Sigmoid colon (tissue), 4 donors: ENCODE data around the gene MAP2.

Experiments used
- CTCF ChIP-seq, 4 experiments: fragments of 450-650 bp in 3 of 4; fragments of 200-600 bp in 1 of 4; IDR thresholded peaks; one replicate each; pipeline ENCODE4 v1.5.1; 2016 to 2019; ENCODE audit warnings: antibody characterized with exemption in 4 of 4, mild to moderate bottlenecking in 3 of 4, moderate library complexity in 2 of 4
- EP300 ChIP-seq, 4 donors: sonication (generic); formaldehyde crosslinking; IDR thresholded peaks; one replicate each; pipeline ENCODE4 v1.6.1; 2017; ENCODE audit warnings: antibody characterized with exemption in 4 of 4
- POLR2A ChIP-seq, 2 donors: fragments of 450-650 bp; IDR thresholded peaks; one replicate each; pipeline ENCODE4 v1.6.1; 2016; ENCODE audit warnings: antibody characterized with exemption in 2 of 2, mild to moderate bottlenecking in 2 of 2, moderate library complexity in 2 of 2
- POLR2AphosphoS5 ChIP-seq, 4 donors: sonication (generic); formaldehyde crosslinking; IDR thresholded peaks; one replicate each; pipeline ENCODE4 v1.6.1; 2017; ENCODE audit warnings: antibody characterized with exemption in 4 of 4

- TF ChIP-seq EP300 (IDR thresholded peaks at IDR 0.05) (no peak), POLR2AphosphoS5 (IDR thresholded peaks at IDR 0.05) (no peak), CTCF (IDR thresholded peaks at IDR 0.05) (no peak), POLR2A (IDR thresholded peaks at IDR 0.05) (no peak)
These were observed 337.7 kb downstream of the MAP2 start for GRCh38 chr2:209761566-209761965.
